Stimulated activated CD4-positive, alpha-beta T cell treated with anti-CD3 and anti-CD28 coated beads, Interleukin-2, amount 100 ng/mL, for 24 hours (primary cell): ENCODE measurements around the gene SLC30A3.
A peak's percentile ranks its signal among the peaks of the same experiment; 100 is the strongest.
"Not testable (repeated sequence)": the region's sequence is repeated elsewhere in the genome, so short reads cannot be mapped to it uniquely, and the experiment has no call there.

Experiments
- DNase-seq, 2 donors: peaks; one replicate each; pipeline ENCODE4 v3.0.0-alpha.2; 2020

SLC30A3 gene

GRCh38 chr2:27284996-27285395 is 22.1 kb upstream of the SLC30A3 start:
- no peak for DNase-seq

GRCh38 chr2:27282892-27283291 is 20.0 kb upstream of the SLC30A3 start:
- no peak for DNase-seq

DNA sequence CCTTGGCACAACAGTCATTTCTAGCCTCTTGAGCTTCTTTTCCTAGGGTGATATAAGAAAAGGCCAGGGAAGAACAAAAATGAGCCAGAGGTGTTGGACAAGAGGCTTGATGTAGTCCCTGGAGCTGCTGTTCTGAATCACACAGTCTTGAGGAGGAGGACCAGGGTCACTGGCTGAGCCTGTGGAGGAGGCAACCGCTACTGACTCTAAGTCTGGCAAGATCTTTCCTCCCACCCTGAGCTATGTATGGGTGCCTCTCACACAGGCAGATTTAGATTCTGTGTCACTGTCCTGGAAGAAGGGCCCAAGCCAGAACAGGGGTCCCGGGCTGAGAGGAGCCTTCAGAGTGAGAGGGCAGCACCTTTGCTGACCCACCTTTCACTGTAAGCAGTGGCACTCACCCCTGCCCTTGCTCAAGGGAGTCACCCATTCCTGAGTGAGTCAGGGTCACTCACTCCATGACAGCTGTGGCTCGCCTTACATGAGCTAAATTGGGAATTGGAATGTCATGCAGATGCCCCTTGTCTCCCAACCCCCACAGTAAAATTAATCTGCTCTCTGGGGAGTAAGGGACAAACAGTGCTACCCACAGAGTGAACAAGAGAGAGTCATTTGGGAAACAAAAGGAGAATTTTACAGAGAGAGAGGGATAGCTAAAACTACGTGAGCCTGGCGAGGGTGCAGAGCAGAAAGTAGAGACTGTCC is 19.2 kb upstream of the SLC30A3 start, which contains the start of gene TRIM54:
TRIM54 (plus strand) TSS at position 575 of the 705 bp plus-strand sequence. CDS start 303 bp downstream, outside the sequence.
- no peak for DNase-seq

DNA sequence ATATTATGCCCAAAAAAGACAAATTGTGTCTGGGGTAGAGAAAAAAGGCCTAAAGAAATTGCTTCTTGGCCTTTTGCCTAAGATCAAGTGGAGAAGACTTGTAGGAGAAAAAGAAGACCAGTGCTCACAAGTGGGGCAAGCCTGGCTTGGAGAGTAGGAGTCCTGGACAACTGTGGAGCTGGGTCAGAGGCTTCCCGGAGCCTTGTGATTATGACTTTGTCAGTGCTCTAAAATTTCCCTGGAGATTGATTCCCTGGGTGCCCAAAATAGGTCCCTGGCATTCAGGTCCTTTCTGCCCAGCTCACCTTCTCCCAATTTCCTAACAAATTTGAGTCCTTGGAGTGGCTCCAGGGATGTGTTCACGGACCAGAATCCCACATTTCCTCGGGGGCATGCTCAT is 18.6 kb upstream of the SLC30A3 start:
- DNase-seq: no peak

GRCh38 chr2:27280826-27281225 is 18.0 kb upstream of the SLC30A3 start:
- DNase-seq: no peak

DNA sequence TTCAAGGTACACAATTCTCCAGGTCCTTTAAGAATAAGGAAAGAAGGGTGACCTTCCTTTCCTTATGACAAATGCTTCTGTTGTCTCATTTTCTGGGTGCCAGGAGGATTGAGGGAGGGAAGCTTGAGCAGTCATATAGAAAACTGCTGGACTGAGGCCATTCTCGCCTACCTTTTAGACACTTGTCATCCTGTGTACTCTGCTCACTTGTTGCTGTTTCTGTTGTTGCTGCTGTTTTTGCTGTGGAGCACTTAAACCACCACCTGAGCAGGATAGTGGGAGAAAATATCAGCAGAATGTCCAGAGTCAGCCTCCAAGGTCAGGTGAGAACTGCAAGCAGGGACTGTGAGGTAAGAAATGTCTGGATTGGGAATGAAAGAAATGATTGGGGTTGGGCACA is 15.2 kb upstream of the SLC30A3 start:
- DNase-seq: no peak

- no peak for DNase-seq
Observed at GRCh38 chr2:27275211-27276150, 12.6 kb upstream of the SLC30A3 start, which contains the start of gene DNAJC5G. Gene DNAJC5G (plus strand): TSS chr2:27275433. CDS start chr2:27276729, 1,296 bp downstream.

DNA sequence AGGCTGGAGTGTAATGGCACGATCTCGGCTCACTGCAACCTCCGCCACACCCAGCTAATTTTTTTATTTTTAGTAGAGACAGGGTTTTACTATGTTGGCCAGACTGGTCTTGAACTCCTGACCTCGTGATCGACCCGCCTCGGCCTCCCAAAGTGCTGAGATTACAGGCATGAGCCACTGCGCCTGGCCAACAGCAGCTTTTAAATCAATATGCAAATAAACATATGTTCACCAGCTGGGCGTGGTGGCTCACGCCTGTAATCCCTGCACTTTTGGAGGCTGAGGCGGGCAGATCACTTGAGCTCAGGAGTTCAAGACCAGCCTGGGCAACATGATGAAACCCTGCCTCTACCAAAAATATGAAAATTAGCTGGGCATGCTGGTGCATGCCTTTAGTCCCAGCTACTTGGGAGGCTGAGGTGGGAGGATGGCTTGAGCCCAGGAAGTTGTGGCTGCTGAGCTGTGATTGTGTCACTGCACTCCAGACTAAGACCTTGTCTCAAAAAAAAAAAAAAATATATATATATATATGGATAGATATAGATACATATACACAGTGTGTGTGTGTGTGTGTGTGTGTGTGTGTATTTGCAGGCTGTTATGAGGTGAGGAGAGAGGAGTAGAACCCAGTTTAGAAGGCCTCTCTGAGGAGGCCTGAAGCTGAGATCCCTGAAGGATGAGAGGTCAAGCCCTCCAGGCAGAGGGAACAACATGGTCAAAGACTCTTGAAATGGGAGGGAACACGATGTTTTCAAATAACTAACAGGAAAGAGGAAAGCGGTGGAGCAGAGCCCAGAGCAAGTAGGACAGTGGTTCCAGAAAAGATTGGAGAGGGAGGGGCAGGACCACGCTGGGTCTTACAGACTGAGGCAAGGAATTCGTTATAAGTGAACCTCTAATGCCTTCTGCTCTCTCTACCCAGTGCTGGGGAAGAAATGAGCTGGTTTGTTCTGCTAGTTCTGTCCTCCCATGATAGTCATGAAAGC is 10.0 kb upstream of the SLC30A3 start:
- DNase-seq: not testable (repeated sequence)

DNA sequence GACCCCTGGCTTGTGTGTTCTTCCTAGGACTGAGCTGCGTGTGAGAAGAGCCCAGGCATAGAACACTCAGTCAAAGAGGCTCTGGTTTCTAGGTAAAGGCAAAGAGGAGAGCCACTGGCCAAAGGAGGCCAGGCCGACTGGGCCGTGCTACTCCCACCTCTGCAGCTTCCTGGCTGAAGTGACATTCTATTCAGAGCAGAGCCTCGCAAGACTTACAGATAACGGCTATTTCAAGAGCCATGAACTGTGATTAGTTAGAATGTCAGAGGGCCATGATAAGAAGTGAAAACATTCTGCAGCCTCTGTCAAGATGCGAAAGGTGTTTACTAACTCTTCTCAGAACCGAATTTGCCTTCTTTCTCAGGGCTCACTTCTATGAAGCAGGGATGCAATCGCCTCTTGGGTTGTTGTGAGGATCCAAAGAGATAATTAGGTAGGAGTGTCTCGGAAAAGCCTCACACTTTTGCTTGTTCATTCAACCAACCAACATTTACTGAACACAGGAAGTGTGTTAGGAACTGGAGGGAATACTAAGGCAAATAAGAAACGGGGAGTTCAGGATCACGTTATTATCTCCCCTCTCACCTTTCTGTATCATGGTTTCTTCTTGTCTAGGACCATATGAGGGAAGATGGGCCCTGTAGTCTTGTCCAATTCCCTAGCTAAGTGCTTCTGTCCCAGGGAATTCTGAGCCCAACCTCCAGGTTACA is 8.9 kb upstream of the SLC30A3 start:
- no peak for DNase-seq

GRCh38 chr2:27270670-27271069 is 7.8 kb upstream of the SLC30A3 start:
- DNase-seq: no peak

DNA sequence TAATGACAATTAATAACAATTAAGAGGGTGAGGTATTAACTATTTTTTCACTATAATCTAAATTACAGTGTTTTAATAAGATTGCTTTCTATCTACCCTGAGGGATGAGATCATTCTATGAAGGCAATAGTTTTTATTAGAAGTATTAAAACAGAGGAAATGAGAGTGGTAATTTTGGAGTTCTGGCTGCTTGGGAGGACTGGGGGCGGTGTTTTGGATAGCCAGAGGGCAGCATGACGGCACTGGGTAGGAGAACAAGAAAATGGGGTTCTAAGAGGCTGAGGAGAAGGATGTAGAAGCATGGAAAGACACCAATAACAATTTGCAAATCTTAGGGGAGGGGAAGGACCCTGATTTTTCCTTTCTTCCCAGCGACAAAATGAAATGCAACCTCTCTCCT is 7.3 kb upstream of the SLC30A3 start:
- no peak for DNase-seq

DNA sequence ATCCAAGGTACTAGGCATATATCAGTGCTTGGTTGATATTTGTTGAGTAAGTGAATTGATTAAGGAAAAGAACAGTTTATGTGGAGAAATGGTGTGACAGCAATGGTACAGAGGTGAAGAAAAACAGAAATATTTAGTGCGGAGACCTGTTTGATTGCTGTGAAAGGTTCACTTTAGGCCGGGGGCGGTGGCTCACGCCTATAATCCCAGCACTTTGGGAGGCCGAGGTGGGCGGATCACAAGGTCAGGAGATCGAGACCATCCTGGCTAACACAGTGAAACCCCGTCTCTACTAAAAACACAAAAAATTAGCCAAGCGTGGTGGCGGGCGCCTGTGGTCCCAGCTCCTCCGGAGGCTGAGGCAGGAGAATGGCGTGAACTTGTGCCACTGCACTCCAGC is 5.4 kb upstream of the SLC30A3 start:
- DNase-seq: not testable (repeated sequence)

DNA sequence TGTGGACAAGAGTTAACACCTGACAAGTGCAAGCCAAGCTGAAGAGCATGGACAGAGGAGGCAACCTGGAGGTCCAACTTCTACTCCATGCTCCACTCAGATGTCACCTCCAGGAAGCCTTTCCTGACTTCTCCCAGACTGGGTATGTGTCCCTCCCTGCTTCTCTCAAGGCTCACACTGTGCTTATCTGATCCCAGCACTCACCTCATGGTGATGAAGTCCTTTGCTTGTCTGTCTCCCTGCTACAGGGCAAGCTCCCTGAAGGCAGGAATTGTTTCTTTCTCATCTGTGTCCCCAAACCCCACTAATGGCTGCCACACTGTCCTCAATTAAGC is 2.7 kb upstream of the SLC30A3 start:
- DNase-seq: no peak

GRCh38 chr2:27264753-27265535 is 2.1 kb upstream of the SLC30A3 start:
- DNase-seq: peak; percentile 63 to 75

- DNase-seq: peak in 1 of 2 donors; percentile 29
Observed at GRCh38 chr2:27264253-27264752, 1.5 kb upstream of the SLC30A3 start.

- DNase-seq: peak in 1 of 2 donors; percentile 25
Observed at GRCh38 chr2:27263287-27264252, 723 bp upstream of the SLC30A3 start.

DNA sequence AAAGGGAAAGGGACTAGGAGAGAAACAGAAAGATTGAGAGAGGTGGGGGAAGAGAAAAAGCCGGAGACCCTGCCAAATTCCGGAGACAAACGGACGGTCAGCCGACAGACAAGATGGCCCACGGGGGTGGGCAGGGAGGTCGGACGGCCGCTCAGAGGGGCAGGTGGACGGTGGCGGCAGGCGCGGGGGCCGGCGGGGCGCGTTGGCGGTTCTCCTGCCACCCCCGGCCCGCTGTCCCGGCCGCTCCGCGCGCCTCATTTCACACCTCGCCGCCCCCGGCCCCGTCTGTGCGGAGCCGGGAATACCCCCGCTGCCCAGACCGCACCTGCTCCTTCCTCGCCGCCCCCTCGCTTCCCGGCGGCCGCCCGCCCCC is 935 bp downstream of the SLC30A3 start:
- no peak for DNase-seq

DNA sequence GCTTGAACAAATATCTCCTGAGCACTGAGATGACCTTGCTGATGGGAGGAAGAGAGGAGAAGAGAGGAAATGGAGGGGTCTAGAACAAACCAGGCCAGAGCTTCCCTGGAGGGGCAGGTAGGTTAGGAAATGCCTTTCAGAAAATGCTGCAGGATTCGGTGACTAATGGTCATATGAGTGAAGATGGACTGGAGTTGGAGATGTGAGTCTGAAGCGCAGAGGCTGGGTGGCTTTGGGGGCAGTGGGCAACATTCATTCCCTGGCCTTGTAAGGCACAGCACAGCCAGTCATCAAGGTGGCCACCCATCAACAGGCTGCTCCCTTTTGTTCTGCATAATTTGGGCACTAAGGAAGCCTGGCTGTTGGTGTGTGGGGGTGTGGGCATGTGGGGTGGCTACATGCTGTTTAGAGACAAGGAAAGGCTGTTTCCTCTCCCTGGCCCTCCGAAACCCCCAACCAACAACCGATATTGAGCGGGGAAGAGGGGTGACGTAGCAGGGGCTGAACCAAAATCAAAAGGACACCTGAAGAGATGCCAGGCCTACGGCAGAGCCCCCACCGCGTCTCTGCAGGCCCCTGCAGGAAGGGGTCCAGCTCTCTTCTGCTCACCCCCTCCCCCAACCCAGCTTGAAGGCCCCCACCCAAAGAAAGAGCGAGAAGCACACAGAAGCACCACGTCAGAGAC is 1.5 kb downstream of the SLC30A3 start:
- DNase-seq: no peak

- DNase-seq: no peak
Observed at GRCh38 chr2:27258051-27258450, 4.8 kb downstream of the SLC30A3 start.
